Natural killer cell (primary cell): ENCODE data around the gene TNFAIP8L1. TPM values are rescaled to one million over a fixed set of nuclear protein-coding genes. Genes with fewer than 3 reads are reported as not detected.
A peak's percentile ranks its signal among the peaks of the same experiment; 100 is the strongest.

Source experiments
- ATAC-seq, 3 donors: fragments of 150-1000 bp in 2 of 3; fragments of 200-7000 bp in 1 of 3; cut with Tn5 transposase; 1 replicate in 1 of 3; 2 replicates in 2 of 3; pipeline ENCODE4 v1.10.0; 2021; ENCODE audit warnings: mild to moderate bottlenecking in 2 of 3, moderate library complexity in 2 of 3
- DNase-seq, 2 donors: peaks; one replicate each; pipeline versions ENCODE4 v3.0.0 to v3.0.0-alpha.2; 2013 to 2021; ENCODE audit warnings: mixed read lengths in 1 of 2
- H3K27ac ChIP-seq: one replicate; pipeline ENCODE4 v1.5.1; 2013; ENCODE audit warnings: mild to moderate bottlenecking, low read length
- H3K27me3 ChIP-seq: one replicate; pipeline ENCODE4 v1.6.1; 2013; ENCODE audit warnings: low read length; ENCODE audit not compliant: control insufficient read depth, insufficient read depth
- H3K36me3 ChIP-seq: one replicate; pipeline ENCODE4 v1.6.1; 2013; ENCODE audit warnings: low read length; ENCODE audit not compliant: control insufficient read depth, insufficient read depth
- H3K4me1 ChIP-seq: one replicate; pipeline ENCODE4 v1.6.1; 2013; ENCODE audit warnings: low read length; ENCODE audit not compliant: control insufficient read depth, insufficient read depth
- H3K4me3 ChIP-seq: one replicate; pipeline ENCODE4 v1.5.1; 2013; ENCODE audit warnings: low read length
- H3K9me3 ChIP-seq: one replicate; pipeline ENCODE4 v1.6.1; 2013; ENCODE audit warnings: low read length; ENCODE audit not compliant: control insufficient read depth, insufficient read depth
- H3K27ac Mint-ChIP-seq, 2 donors: one replicate each; pipeline ENCODE4 v1.8.0; 2022; ENCODE audit warnings: mild to moderate bottlenecking in 2 of 2, mixed read lengths in 2 of 2, moderate library complexity in 1 of 2
- H3K27me3 Mint-ChIP-seq, 2 donors: one replicate each; pipeline ENCODE4 v1.8.0; 2022; ENCODE audit warnings: low read depth in 2 of 2, mixed read lengths in 2 of 2
- H3K36me3 Mint-ChIP-seq: one replicate; pipeline ENCODE4 v1.8.0; 2022; ENCODE audit warnings: mixed read lengths
- H3K4me1 Mint-ChIP-seq, 2 donors: one replicate each; pipeline ENCODE4 v1.8.0; 2022; ENCODE audit warnings: mixed read lengths in 2 of 2
- H3K4me3 Mint-ChIP-seq: one replicate; pipeline ENCODE4 v1.8.0; 2022; ENCODE audit warnings: mild to moderate bottlenecking, moderate library complexity, mixed read lengths
- H3K9me3 Mint-ChIP-seq, 2 donors: one replicate each; pipeline ENCODE4 v1.8.0; 2022; ENCODE audit warnings: mixed read lengths in 2 of 2
- WGBS: methylation state at CpG from one replicate; pipeline ENCODE4 v1.1.7; 2013; ENCODE audit warnings: missing lambda C conversion rate; ENCODE audit not compliant: insufficient coverage; 5-methylcytosine and 5-hydroxymethylcytosine counted together
- intact Hi-C: fragments of 100-400 bp; cut with micrococcal nuclease; formaldehyde crosslinking; loops from one replicate; pipeline ENCODE4 v1.14.2; 2022
- total RNA-seq, 4 donors: library from RNA; stranded (reverse); fragments of 120-200 nt in 1 of 4; gene quantifications; one replicate each; pipeline versions ENCODE4 v1.2.3 to v1.2.4, GENCODE V29; 2013 to 2022
- TF ChIP-seq, protein P1 (sequence below): fragments of 200-600 bp; IDR thresholded peaks from one replicate; pipeline ENCODE4 v1.8.0; 2022; ENCODE audit warnings: antibody characterized with exemption

Gene TNFAIP8L1
- total RNA-seq, 3 donors from 2014 or later (not counting 1 experiment from before 2014, with no cell fraction given) = 8.5 to 13.5 (median 13.3) TPM

DNA sequence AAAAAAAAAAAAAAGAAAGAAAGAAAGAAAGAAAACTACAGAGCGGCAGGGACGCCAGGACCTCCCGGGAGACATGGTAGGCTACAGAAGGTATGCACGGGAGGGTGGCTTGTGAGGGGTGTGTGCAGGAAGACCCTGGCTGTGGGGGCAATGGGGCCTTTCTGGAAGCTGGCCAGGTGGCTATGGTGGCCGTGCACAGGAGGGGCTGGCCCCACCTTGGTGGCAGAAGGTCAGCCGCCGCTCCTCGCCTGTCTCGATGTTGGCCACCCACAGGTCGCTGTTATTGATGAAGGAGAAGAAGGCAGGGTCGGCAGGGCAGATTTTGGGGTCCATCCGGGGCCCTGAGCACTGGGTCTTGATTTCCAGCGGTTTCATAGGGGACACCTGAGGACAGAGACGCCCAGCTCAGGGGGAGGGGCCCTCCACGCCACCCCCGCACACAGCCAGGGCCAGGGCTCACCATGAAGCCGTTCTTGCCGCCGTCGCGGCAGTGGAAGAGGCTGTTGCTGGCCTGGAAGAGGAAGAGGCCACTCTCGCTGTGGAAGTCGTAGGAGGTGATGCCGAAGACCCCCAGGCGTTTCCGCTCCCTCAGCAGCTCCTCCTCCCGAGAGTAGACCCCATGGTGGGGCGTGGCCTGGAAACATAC is 64.5 kb downstream of the TNFAIP8L1 start:
- 98% methylated on average over 28 of the region's 28 CpGs for WGBS
- H3K36me3 ChIP-seq = peaks cover 59% of the 10 kb centered on the region

DNA sequence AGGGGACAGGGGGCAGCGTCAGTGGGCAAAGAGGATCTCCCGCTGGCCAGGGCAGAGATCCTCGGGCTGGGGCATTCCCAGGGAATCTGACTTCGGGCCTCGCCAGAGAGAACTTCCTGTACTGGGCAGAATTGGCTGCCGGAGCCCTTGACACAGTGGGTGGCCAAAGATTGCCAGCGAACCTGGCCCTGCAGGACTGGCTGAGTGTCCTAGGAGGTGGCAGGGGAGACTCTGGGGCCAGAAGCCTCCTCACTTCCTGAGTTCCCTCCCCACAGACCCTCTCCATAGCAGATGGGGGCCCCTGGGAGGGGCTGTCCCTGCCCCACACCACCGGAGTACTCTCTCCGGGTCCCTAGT is 65.0 kb downstream of the TNFAIP8L1 start:
- ATAC-seq (no peak), DNase-seq (no peak)
- Histone ChIP-seq H3K27ac (no peak overlapping the region), H3K36me3 (peaks cover 57% of the 10 kb centered on the region), H3K4me1 (peaks cover 16% of the 10 kb centered on the region), H3K9me3 (no peaks in the 10 kb centered on the region), H3K4me3 (no peak overlapping the region), H3K27me3 (no peaks in the 10 kb centered on the region)
- intact Hi-C loops = no loop called here
- Mint-ChIP-seq H3K9me3 (no peaks in the 10 kb centered on the region), H3K36me3 (no peaks in the 10 kb centered on the region), H3K4me3 (no peak overlapping the region), H3K27me3 (no peaks in the 10 kb centered on the region), H3K27ac (no peak overlapping the region), H3K4me1 (peaks cover 13 to 15% of the 10 kb centered on the region in 2 donors)
- TF ChIP-seq, protein P1, sequence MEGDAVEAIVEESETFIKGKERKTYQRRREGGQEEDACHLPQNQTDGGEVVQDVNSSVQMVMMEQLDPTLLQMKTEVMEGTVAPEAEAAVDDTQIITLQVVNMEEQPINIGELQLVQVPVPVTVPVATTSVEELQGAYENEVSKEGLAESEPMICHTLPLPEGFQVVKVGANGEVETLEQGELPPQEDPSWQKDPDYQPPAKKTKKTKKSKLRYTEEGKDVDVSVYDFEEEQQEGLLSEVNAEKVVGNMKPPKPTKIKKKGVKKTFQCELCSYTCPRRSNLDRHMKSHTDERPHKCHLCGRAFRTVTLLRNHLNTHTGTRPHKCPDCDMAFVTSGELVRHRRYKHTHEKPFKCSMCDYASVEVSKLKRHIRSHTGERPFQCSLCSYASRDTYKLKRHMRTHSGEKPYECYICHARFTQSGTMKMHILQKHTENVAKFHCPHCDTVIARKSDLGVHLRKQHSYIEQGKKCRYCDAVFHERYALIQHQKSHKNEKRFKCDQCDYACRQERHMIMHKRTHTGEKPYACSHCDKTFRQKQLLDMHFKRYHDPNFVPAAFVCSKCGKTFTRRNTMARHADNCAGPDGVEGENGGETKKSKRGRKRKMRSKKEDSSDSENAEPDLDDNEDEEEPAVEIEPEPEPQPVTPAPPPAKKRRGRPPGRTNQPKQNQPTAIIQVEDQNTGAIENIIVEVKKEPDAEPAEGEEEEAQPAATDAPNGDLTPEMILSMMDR = no peak
- 95% methylated on average over 9 of the region's 9 CpGs for WGBS

More for the DNA sequence above, 64.5 kb downstream of the TNFAIP8L1 start:
- no peak for DNase-seq
- no peak overlapping the region for H3K4me3 ChIP-seq
- peaks cover 9 to 10% of the 10 kb centered on the region in 2 donors for H3K4me1 Mint-ChIP-seq
- H3K27me3 Mint-ChIP-seq = no peaks in the 10 kb centered on the region
- no peak overlapping the region for H3K4me3 Mint-ChIP-seq
- H3K27me3 ChIP-seq = no peaks in the 10 kb centered on the region
- H3K4me1 ChIP-seq = peaks cover 11% of the 10 kb centered on the region
- peak overlapping the region in 1 of 2 donors; percentile 53 for H3K27ac Mint-ChIP-seq
- H3K36me3 Mint-ChIP-seq = no peaks in the 10 kb centered on the region
- no peaks in the 10 kb centered on the region for H3K9me3 ChIP-seq
- H3K27ac ChIP-seq = no peak overlapping the region
- no peak for ATAC-seq
- H3K9me3 Mint-ChIP-seq = no peaks in the 10 kb centered on the region
- TF ChIP-seq, protein P1 = no peak
- intact Hi-C loops = no loop called here

Other genes with a start within 250 kb of the TNFAIP8L1 start
- 10 to 100 TPM; 43.9 to 55.7 (median 49.2) TPM for gene SH3GL1, start 239.0 kb upstream of the TNFAIP8L1 start, total RNA-seq
- 10 to 100 TPM; 34.4 to 40.8 (median 35.2) TPM for gene CHAF1A, start 236.9 kb upstream of the TNFAIP8L1 start, total RNA-seq
- gene UBXN6, start 181.7 kb upstream of the TNFAIP8L1 start, total RNA-seq = 10 to 100 TPM; 54.3 to 67.7 (median 63.3) TPM
- 10 to 100 TPM; 28.7 to 43.6 (median 29.8) TPM for gene HDGFL2, start 167.2 kb upstream of the TNFAIP8L1 start, total RNA-seq
- under 1 TPM in 1 of 3 donors, not detected in 2; 0.33 TPM for gene PLIN4, start 121.0 kb upstream of the TNFAIP8L1 start, total RNA-seq
- under 1 TPM in 1 of 3 donors, not detected in 2; 0.65 TPM for gene PLIN5, start 104.3 kb upstream of the TNFAIP8L1 start, total RNA-seq
- gene LRG1, start 99.5 kb upstream of the TNFAIP8L1 start, total RNA-seq = 1 to 10 TPM in 1 of 3 donors, not detected in 2; 1.8 TPM
- gene SEMA6B, start 79.8 kb upstream of the TNFAIP8L1 start, total RNA-seq = 1 to 10 TPM in 1 of 3 donors, under 1 TPM in 1, not detected in 1; 0.50 to 5.4 TPM
- 10 to 100 TPM; 36.9 to 41.8 (median 37.2) TPM for gene MYDGF, start 30.8 kb downstream of the TNFAIP8L1 start, total RNA-seq
- 100 to 1,000 TPM; 133 to 183 (median 165) TPM for gene DPP9, start 84.3 kb downstream of the TNFAIP8L1 start, total RNA-seq
- gene FEM1A, start 152.2 kb downstream of the TNFAIP8L1 start, total RNA-seq = 10 to 100 TPM; 11.0 to 13.9 (median 13.7) TPM
- gene TICAM1, start 192.2 kb downstream of the TNFAIP8L1 start, total RNA-seq = 10 to 100 TPM; 22.6 to 24.8 (median 22.7) TPM
- gene PLIN3, start 228.2 kb downstream of the TNFAIP8L1 start, total RNA-seq = 10 to 100 TPM; 26.6 to 28.7 (median 28.3) TPM